Mononuclear cell (primary cell): Measurements from ENCODE around the gene CADPS2. TPM values are rescaled to one million over a fixed set of nuclear protein-coding genes. Genes with fewer than 3 reads are reported as not detected.

Experiments
- H3K27me3 ChIP-seq: 2 replicates; pipeline ENCODE4 v1.6.0; 2011; ENCODE audit warnings: low read length, control low read depth; ENCODE audit not compliant: insufficient read depth
- H3K4me1 ChIP-seq: 2 replicates; pipeline ENCODE4 v1.5.1; 2011; ENCODE audit warnings: mild to moderate bottlenecking, low read length, control low read depth; ENCODE audit not compliant: insufficient read depth
- H3K4me3 ChIP-seq: 2 replicates; pipeline ENCODE4 v1.5.1; 2011; ENCODE audit warnings: mild to moderate bottlenecking, low read length, moderate library complexity
- H3K9me3 ChIP-seq: 2 replicates; pipeline ENCODE4 v1.5.1; 2011; ENCODE audit warnings: low read depth, mild to moderate bottlenecking, control low read depth, low read length
- total RNA-seq: library from RNA; depleted of rRNA; stranded (reverse); fragments of >200 nt; gene quantifications from one replicate; pipeline ENCODE4 v1.2.3, GENCODE V29; 2012

Gene CADPS2
- total RNA-seq, 1 donor, result not detected

GRCh38 chr7:122413339-122413738 lies 472.9 kb downstream of the CADPS2 start:
- Histone ChIP-seq H3K27me3 (no peaks in the 10 kb centered on the region), H3K9me3 (no peaks in the 10 kb centered on the region), H3K4me3 (no peak overlapping the region), H3K4me1 (no peaks in the 10 kb centered on the region)

- H3K27me3 ChIP-seq, result no peaks in the 10 kb centered on the region
- no peak overlapping the region for H3K4me3 ChIP-seq
- H3K4me1 ChIP-seq, result no peaks in the 10 kb centered on the region
- H3K9me3 ChIP-seq, result no peaks in the 10 kb centered on the region
These were observed 473.4 kb downstream of the CADPS2 start for GRCh38 chr7:122412883-122413282.

DNA sequence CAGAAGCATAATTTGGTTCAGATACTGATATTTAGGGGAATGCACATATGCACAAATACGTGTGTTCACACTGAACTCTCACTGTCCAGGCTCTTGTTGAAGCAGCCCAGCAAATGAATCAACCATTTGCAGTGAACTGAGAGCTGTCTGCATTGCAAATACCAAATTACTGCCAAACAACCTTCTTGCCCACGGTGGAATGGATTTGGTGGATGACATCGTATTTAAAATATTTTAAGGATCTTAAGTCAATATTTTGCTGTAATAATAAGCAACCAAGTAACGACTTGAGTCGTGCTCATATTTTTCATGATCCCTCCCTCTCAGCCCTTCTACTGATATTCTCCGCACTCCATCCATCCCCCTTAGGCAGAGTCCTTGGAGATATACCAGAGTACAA lies 473.8 kb downstream of the CADPS2 start:
- H3K27me3 ChIP-seq, result no peaks in the 10 kb centered on the region
- no peak overlapping the region for H3K4me3 ChIP-seq
- H3K4me1 ChIP-seq, result no peaks in the 10 kb centered on the region
- no peaks in the 10 kb centered on the region for H3K9me3 ChIP-seq

- Histone ChIP-seq H3K27me3 (no peaks in the 10 kb centered on the region), H3K4me3 (no peak overlapping the region), H3K9me3 (no peaks in the 10 kb centered on the region), H3K4me1 (no peaks in the 10 kb centered on the region)
These were observed 479.1 kb downstream of the CADPS2 start for GRCh38 chr7:122407195-122407594.

- Histone ChIP-seq H3K9me3 (no peaks in the 10 kb centered on the region), H3K4me1 (no peaks in the 10 kb centered on the region), H3K27me3 (no peaks in the 10 kb centered on the region), H3K4me3 (no peak overlapping the region)
These were observed 483.1 kb downstream of the CADPS2 start for GRCh38 chr7:122403113-122403512.

DNA sequence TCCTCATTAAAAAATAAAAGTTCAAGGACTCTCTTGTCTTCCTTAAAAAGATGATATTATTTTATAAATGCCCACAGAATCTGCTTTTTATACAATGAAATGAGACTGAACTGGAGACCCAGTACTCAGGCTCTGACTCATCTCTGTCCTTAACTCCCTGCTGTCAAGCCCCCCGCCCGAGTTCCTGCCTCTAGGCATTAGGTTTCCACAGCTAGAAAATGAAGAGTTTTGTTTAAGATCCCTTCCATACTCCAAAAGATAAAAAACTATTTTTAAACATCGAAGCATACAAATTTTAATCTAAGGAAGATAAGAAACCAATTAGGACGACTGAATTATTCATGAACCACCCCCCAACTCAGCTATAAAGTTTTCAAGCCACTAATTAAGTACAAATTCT lies 484.0 kb downstream of the CADPS2 start:
- no peaks in the 10 kb centered on the region for H3K4me1 ChIP-seq
- H3K27me3 ChIP-seq, result no peaks in the 10 kb centered on the region
- no peaks in the 10 kb centered on the region for H3K9me3 ChIP-seq
- no peak overlapping the region for H3K4me3 ChIP-seq

GRCh38 chr7:122397381-122397780 lies 488.9 kb downstream of the CADPS2 start:
- Histone ChIP-seq H3K4me3 (no peak overlapping the region), H3K9me3 (no peaks in the 10 kb centered on the region), H3K27me3 (no peaks in the 10 kb centered on the region), H3K4me1 (no peaks in the 10 kb centered on the region)

GRCh38 chr7:122394512-122394911 lies 491.7 kb downstream of the CADPS2 start:
- no peaks in the 10 kb centered on the region for H3K4me1 ChIP-seq
- H3K27me3 ChIP-seq, result no peaks in the 10 kb centered on the region
- no peak overlapping the region for H3K4me3 ChIP-seq
- H3K9me3 ChIP-seq, result no peaks in the 10 kb centered on the region

GRCh38 chr7:122384528-122384927 lies 501.7 kb downstream of the CADPS2 start:
- Histone ChIP-seq H3K9me3 (no peaks in the 10 kb centered on the region), H3K27me3 (no peaks in the 10 kb centered on the region), H3K4me1 (no peaks in the 10 kb centered on the region), H3K4me3 (no peak overlapping the region)

- no peaks in the 10 kb centered on the region for H3K9me3 ChIP-seq
These were observed 502.3 kb downstream of the CADPS2 start for GRCh38 chr7:122383934-122384333.

GRCh38 chr7:122380992-122381391 lies 505.3 kb downstream of the CADPS2 start:
- Histone ChIP-seq H3K9me3 (no peaks in the 10 kb centered on the region), H3K4me3 (no peak overlapping the region), H3K27me3 (no peaks in the 10 kb centered on the region), H3K4me1 (no peaks in the 10 kb centered on the region)

More at GRCh38 chr7:122383934-122384333, 502.3 kb downstream of the CADPS2 start:
- no peaks in the 10 kb centered on the region for H3K27me3 ChIP-seq
- H3K4me3 ChIP-seq, result no peak overlapping the region
- no peaks in the 10 kb centered on the region for H3K4me1 ChIP-seq

DNA sequence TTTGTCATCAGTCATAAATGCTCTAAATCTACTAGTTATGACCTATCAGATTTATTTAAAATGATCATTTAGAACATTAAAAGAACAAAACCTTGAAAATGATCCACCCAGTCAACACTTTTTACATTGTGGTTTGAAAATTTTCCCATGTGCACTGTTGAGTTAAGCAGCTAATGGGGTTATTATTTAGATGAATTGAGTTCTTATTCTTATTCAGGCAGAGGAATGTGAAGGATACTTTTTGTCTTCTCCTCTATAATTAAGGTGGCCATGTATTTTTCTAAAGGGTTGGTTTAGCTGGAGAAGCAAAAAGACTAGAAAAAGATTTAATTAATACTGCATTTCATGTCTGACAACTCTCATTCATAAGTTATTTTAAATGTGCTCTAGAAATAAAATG lies 506.8 kb downstream of the CADPS2 start:
- Histone ChIP-seq H3K4me1 (no peaks in the 10 kb centered on the region), H3K9me3 (no peaks in the 10 kb centered on the region), H3K4me3 (no peak overlapping the region), H3K27me3 (no peaks in the 10 kb centered on the region)

DNA sequence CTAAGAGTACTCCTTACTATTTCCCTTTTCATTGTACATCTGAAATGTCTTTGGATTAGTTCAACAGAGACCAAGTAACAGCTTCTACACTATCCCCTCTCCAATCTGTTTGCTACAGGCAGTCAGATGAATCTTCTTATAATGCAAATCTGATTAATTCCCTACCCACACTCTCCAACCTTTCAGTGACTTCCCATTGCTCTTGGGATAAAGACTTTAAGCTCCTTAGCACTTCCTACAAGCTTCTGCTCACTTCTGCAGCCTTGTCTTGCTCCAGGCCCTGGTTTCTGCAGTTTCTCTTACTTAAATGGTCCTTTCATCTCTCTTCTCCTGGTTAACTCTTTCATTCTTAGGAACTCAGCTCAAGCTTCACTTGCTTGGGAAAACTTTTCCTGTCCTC lies 516.5 kb downstream of the CADPS2 start:
- Histone ChIP-seq H3K4me1 (no peaks in the 10 kb centered on the region), H3K9me3 (no peaks in the 10 kb centered on the region), H3K27me3 (no peaks in the 10 kb centered on the region), H3K4me3 (no peak overlapping the region)

DNA sequence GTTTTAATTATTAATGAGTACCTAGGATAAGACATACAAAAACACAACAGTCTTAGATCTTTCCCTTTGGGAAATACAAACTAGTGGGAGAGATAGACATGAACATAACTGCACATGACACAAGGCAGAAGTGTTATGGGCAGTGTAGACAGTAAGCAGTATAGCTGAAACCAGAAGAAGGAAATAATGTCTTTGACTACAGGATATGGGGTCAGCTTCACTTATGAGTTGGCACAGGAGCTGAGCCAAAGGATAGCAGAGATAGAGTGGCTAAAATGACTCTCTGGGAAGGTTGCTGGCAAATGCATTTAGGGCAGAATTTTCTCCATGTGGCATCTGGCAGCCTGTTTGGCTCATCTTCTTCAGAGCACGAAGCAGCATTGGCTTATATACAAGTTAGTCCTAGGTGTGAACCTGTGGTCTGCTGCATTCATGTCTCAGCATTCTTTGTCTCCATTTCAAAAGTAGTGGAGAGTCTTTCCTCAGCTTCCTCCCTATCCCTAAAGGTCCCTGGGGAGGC lies 521.4 kb downstream of the CADPS2 start:
- no peaks in the 10 kb centered on the region for H3K4me1 ChIP-seq
- H3K27me3 ChIP-seq, result no peaks in the 10 kb centered on the region
- H3K9me3 ChIP-seq, result no peaks in the 10 kb centered on the region
- no peak overlapping the region for H3K4me3 ChIP-seq

GRCh38 chr7:122363144-122363543 lies 523.1 kb downstream of the CADPS2 start:
- H3K9me3 ChIP-seq, result no peaks in the 10 kb centered on the region
- H3K4me1 ChIP-seq, result no peaks in the 10 kb centered on the region
- no peaks in the 10 kb centered on the region for H3K27me3 ChIP-seq
- no peak overlapping the region for H3K4me3 ChIP-seq

- Histone ChIP-seq H3K9me3 (no peaks in the 10 kb centered on the region), H3K27me3 (no peaks in the 10 kb centered on the region), H3K4me1 (no peaks in the 10 kb centered on the region), H3K4me3 (no peak overlapping the region)
These were observed 523.8 kb downstream of the CADPS2 start for GRCh38 chr7:122362473-122362872.
